G401.6 (cell line): ENCODE data around the gene ERI3.

Experiments used
- FAIRE-seq: peaks from 2 replicates; lab custom pipeline; 2012; peaks lifted over from hg19 to GRCh38; lab: Jason Lieb, UNC

The ERI3 gene

GRCh38 chr1:44282704-44283426 lies 72.2 kb downstream of the ERI3 start:
- no peak for FAIRE-seq

GRCh38 chr1:44281962-44282703 lies 72.9 kb downstream of the ERI3 start:
- no peak for FAIRE-seq

- no peak for FAIRE-seq
These were observed 78.2 kb downstream of the ERI3 start for GRCh38 chr1:44276901-44277300.

DNA sequence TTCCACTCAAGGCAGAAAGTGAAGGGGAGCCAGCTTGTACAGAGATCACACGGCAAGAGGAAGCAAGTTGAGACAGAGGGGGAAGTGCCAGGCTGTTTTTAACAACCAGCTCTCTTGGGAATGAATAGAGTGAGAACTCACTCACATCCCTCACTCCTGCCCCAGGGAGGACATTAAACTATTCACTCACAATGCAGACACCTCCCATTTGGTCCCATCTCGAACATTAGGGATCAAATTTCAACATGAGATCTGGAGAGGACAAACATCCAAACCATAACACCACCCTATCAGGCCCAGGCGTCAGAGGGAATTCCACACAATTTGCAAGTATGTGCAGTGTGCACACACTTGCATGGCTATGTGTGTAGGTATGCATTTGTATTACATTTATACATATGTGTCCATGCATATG lies 79.1 kb downstream of the ERI3 start:
- no peak for FAIRE-seq

GRCh38 chr1:44275296-44275962 lies 79.6 kb downstream of the ERI3 start:
- FAIRE-seq = no peak

- no peak for FAIRE-seq
These were observed 81.3 kb downstream of the ERI3 start for GRCh38 chr1:44273560-44274350.

- no peak for FAIRE-seq
These were observed 82.1 kb downstream of the ERI3 start for GRCh38 chr1:44272992-44273391.

DNA sequence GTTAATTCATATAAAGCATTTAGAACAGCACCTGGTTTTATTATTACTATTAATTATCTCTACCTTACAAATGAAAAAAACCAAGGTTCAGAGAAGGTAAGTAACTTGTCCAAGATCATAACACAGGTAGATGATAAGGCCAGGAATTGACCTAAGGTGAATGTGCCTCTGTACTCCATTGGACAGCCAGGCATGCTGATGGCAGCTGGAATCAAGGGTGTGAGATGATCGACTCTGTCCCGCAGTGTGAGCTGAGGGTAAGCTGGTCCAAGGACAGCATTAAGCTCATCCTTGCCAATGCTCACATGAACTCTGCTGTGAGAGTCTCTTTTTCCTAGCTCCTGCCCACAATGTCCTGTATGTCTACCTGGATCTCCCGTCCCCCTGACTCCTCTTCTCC lies 83.4 kb downstream of the ERI3 start:
- FAIRE-seq = no peak

- FAIRE-seq = no peak
These were observed 84.1 kb downstream of the ERI3 start for GRCh38 chr1:44270686-44271628.

DNA sequence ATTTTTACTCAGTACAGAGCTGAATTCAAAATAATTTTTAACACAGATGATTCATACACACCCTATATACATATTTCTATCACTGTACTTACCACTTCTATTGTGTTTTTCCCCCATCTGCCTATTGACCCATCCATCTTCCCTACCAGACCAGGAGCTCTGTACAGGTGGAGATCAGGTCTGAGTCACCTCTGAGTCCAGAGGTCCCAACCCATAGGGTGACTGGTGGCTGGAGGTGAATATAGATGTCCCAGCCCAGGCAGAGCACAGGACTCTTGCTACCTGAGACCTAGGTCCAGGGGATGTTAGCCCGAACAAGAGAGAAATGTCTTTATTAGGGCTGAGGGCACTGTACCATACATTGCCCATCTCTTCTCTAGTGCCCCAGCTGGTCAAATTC lies 87.0 kb downstream of the ERI3 start:
- FAIRE-seq = no peak

- no peak for FAIRE-seq
These were observed 87.6 kb downstream of the ERI3 start for GRCh38 chr1:44267438-44267837.

GRCh38 chr1:44266400-44267344 lies 88.4 kb downstream of the ERI3 start:
- FAIRE-seq = no peak

GRCh38 chr1:44265656-44266358 lies 89.2 kb downstream of the ERI3 start:
- FAIRE-seq = no peak

GRCh38 chr1:44264451-44264771 lies 90.6 kb downstream of the ERI3 start:
- FAIRE-seq = no peak

DNA sequence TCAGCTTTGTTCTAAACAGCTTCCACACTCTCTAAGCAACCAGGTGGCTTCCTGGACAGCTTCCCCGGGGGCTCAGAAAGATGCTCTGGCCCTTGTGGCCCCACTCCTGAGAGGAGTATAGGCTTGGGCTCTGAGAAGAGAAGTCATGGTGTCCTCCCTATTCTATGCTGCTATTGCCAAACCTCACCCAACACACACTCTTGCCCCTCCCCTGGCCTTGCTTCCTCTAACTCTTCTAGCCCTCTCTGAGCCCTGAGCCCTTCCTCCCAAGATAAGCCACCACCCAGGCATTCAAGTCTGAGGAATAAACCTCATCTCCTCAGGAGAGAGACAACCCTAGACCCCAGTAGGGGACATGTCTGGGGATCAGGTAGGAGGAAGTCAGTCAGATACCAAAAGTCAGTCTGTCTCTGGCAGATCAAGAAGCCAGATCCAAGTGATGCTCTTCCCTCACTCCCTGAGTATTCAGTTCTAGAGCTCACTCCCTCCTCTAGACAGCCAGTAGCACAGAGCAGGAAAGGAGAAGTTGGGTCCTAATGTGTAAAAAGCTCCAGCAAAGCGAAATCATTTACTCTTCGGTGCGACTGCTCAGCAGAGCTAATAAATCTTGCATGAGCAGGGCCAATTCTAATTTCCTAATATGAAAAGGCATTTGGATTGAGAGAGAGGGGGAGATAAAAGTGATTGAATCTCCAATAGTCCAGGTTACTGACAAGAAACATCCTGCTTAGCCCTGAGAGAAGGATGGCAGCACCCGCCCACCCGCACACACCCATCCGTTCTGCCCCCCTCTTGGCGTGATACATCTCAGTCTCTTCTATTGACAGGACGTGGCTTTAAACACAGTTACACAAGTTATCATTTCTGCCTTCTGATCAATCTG lies 91.2 kb downstream of the ERI3 start:
- no peak for FAIRE-seq

DNA sequence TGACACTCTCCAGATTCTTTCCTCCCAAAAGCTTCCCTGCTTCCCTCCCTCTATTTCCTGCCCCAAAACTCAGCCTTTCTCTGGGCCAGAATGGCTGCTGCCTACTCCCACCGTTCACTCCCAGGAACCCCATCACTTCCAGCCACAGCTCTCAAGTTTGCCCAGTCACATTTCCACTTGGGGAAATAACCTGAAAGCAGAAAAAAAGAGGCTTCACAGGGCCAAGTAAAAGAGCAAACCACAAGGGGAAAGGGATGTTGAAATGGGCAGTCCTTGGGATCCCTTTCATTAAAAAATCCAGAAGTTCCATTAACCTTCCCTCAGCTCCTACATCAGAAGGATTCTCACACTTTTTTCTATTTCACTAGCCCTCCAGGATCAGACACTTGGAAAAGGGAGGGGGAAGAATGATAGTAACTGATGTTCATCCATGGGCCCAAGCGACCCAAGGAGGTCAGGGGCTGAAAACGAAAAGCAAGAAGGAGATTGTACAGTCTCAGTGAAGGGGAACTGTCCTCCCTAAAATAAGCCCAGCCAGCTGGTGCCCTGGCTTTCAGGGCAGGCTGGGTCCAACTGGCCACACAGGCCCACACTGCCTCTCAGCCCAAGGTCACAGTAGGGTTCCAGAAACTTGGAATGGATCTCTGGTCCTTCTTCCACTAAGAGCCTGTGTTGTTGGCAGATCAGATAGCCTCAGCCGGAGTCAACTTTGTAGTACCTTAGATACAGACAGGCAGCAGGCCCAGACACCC lies 92.1 kb downstream of the ERI3 start:
- FAIRE-seq = no peak

DNA sequence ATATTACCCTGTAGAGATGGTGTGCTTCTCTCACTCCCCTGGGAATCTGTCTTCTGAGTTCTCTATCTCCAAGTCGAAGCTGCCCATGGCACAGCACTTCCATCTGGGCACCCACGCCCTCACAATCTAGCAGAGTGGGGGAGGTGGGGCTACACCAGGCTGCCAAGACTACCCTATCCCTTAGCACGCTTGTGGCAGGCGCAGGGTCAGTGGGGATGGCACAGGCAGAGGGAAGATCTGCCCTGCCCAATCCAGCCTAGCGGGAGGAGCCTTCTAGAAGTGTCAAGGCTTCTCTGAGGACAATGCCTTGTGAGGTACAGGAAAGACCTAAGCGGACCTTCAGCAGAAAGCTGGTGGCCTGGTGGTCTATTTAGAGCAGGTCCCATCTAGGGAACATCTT lies 92.6 kb downstream of the ERI3 start:
- no peak for FAIRE-seq

DNA sequence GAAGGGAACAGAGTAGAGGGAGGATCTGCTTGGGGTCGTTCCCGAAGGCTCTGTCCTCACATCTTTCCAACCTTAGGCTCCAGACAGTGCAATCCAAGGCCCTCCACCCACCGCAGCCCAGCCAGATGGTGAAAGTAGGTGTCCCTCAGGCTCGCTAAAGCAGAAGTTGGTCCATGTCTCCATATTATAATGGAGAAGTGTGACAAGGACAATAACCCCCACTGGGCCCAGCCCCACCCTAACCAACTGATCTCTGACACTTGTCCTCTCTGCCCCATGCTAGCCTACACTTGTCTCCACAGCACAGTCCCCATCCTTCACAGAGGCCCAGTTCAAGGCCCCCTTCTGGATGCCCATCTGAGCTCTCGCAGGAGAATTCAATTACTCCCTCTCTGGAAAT lies 93.1 kb downstream of the ERI3 start:
- FAIRE-seq = no peak
